ENCODE measurements around the gene CHRNA4. TPM values are rescaled to one million over a fixed set of nuclear protein-coding genes. Genes with fewer than 3 reads are reported as not detected.

Gene CHRNA4
- total and polyA plus RNA-seq, 2 of the 13 experiments (the other 11 are each of a cell fraction or from before 2014, with no cell fraction given): not detected

- no peak for TF ChIP-seq SRSF4 (IDR thresholded peaks at IDR 0.05; ENCODE audit: low read depth, low read length, poor library complexity, severe bottlenecking)
- no peak for TF ChIP-seq CSRNP1 (CRISPR knock-in tag; IDR thresholded peaks at IDR 0.05)
Observed at GRCh38 chr20:63337786-63338420, 23.2 kb downstream of the CHRNA4 start (continued).

GRCh38 chr20:63336232-63336752 is 24.9 kb downstream of the CHRNA4 start:
- in situ Hi-C loops (cut with HindIII; ENCODE audit: extremely low pct_ligation_motif_present, low pct_unique_long_range_greater_than_20kb): no loop called here
- no peak overlapping the region for H3K9ac ChIP-seq (ENCODE audit: insufficient read depth, low read depth, low read length)
- H3K36me3 ChIP-seq (replicated peaks in 1 of 2; ENCODE audit: control insufficient read depth in 1 of 2, insufficient read depth in 2 of 2, low read length in 2 of 2): no peaks in the 10 kb centered on the region
- H3K4me3 ChIP-seq (replicated peaks in 1 of 3; ENCODE audit: insufficient read depth in 1 of 3, low read depth in 2 of 3, low read length in 3 of 3): no peak overlapping the region
- peaks cover 0 to 18% of the 10 kb centered on the region in 2 experiments for H3K27me3 ChIP-seq (ENCODE audit: control insufficient read depth in 1 of 2, insufficient read depth in 2 of 2, low read length in 2 of 2)
- ChIA-PET CTCF (ENCODE audit: low intra/inter-chr PET ratio, low total read pairs) (no interaction called here), POLR2A (no interaction called here)
- no TSS peak for BruUV-seq (replicated peaks)
- no peak overlapping the region for H3K4me2 ChIP-seq (ENCODE audit: low read depth, low read length)
- no peak for FAIRE-seq
- no peak overlapping the region for H2AFZ ChIP-seq (ENCODE audit: low read length)
- no peaks in the 10 kb centered on the region for H3K9me3 ChIP-seq (ENCODE audit: low read length)
- ATAC-seq: no peak
- H3K27ac ChIP-seq (ENCODE audit: extremely low read length, insufficient read depth, low read length): no peak overlapping the region
- intact Hi-C loops (cut with micrococcal nuclease; ENCODE audit: unreplicated experiment): loop anchor here (2.0 kb wide), 1 partner anchor 31 kb away; no protein-coding TSS in a partner anchor
- no peaks in the 10 kb centered on the region for H3K79me2 ChIP-seq (ENCODE audit: insufficient read depth, low read length)
- DNase-seq (ENCODE audit: low spot score): no peak
- no peaks in the 10 kb centered on the region for H3K4me1 ChIP-seq (ENCODE audit: insufficient read depth, low read length)
- H4K20me1 ChIP-seq (ENCODE audit: insufficient read depth, low read length): no peaks in the 10 kb centered on the region
- 78% methylated on average over 29 of the region's 29 CpGs for WGBS (ENCODE audit: low lambda C conversion rate)
- TF ChIP-seq DBP (CRISPR knock-in tag; IDR thresholded peaks at IDR 0.05; ENCODE audit: not compliant biosample characterization) (no peak), ZFP36L1 (CRISPR knock-in tag; IDR thresholded peaks at IDR 0.05) (no peak), ZNF20 (CRISPR knock-in tag; IDR thresholded peaks at IDR 0.05) (no peak), HMGXB3 (CRISPR knock-in tag; IDR thresholded peaks at IDR 0.05; ENCODE audit: borderline replicate concordance) (no peak), ZNF382 (CRISPR knock-in tag; IDR thresholded peaks at IDR 0.05; ENCODE audit: borderline replicate concordance) (no peak), ZNF292 (CRISPR knock-in tag; IDR thresholded peaks at IDR 0.05; ENCODE audit: borderline replicate concordance, low read depth) (no peak)
